GM12878 (cell line): ENCODE results near the gene PDZRN3. TPM values are rescaled to one million over a fixed set of nuclear protein-coding genes. Genes with fewer than 3 reads are reported as not detected.

Experiments
- ATAC-seq: fragments of 200-7000 bp; cut with Tn5 transposase; 3 replicates; pipeline ENCODE4 v1.9.1; 2020; ENCODE audit warnings: mild to moderate bottlenecking, moderate library complexity
- BruUV-seq: library from RNA; stranded (reverse); fragments of 400-500 nt; replicated peaks from 2 replicates; lab custom pipeline; 2021; lab: Mats Ljungman, UMichigan
- CTCF ChIA-PET: fragments of 300-600 bp; sonication (Branson Sonifier 250); formaldehyde crosslinking; extraction: SDS; loops from one replicate; lab custom pipeline; 2021; ENCODE audit warnings: inconsistent platforms; lab: Yijun Ruan, JAX
- POLR2A ChIA-PET: fragments of 350-600 bp; formaldehyde crosslinking; extraction: SDS; loops from one replicate; lab custom pipeline; 2021; ENCODE audit warnings: inconsistent platforms; lab: Charles Lee
- RAD21 ChIA-PET: fragments of 300-600 bp; sonication (Branson Sonifier 250); formaldehyde crosslinking; loops from one replicate; lab custom pipeline; 2023; ENCODE audit warnings: antibody characterized with exemption; ENCODE audit not compliant: unreplicated experiment; lab: Charles Lee
- SMC1A ChIA-PET: fragments of 300-600 bp; sonication (Branson Sonifier 250); formaldehyde crosslinking; loops from one replicate; lab custom pipeline; 2023; ENCODE audit not compliant: unreplicated experiment, uncharacterized antibody; lab: Charles Lee
- DNase-seq: peaks from one replicate; pipeline ENCODE4 v3.0.0-alpha.2; 2011; ENCODE audit warnings: low read depth, low spot score
- FAIRE-seq: peaks from 3 replicates; lab custom pipeline; 2011; peaks lifted over from hg19 to GRCh38; lab: Jason Lieb, UNC
- H2AFZ ChIP-seq: 2 replicates; pipeline ENCODE4 v1.6.0; 2011; ENCODE audit warnings: low read depth, low read length, control low read depth; ENCODE audit not compliant: control insufficient read depth
- H3K27ac ChIP-seq: 2 replicates; pipeline ENCODE4 v1.5.1; 2011; ENCODE audit warnings: control low read depth; ENCODE audit not compliant: control insufficient read depth, insufficient read depth
- H3K27me3 ChIP-seq, 2 experiments: replicated peaks in 1 of 2; 2 replicates each; pipeline versions ENCODE4 v1.6.0 to v1.6.1; 2011; ENCODE audit warnings: low read length in 1 of 2; ENCODE audit not compliant: control insufficient read depth in 2 of 2, insufficient read depth in 2 of 2
- H3K36me3 ChIP-seq, 2 experiments: 2 replicates each; pipeline ENCODE4 v1.5.1; 2011; ENCODE audit warnings: low read length in 1 of 2; ENCODE audit not compliant: control insufficient read depth in 2 of 2, insufficient read depth in 2 of 2
- H3K4me1 ChIP-seq: 2 replicates; pipeline ENCODE4 v1.6.1; 2011; ENCODE audit warnings: mild to moderate bottlenecking, low read length, moderate library complexity, mixed read lengths; ENCODE audit not compliant: control insufficient read depth, insufficient read depth
- H3K4me2 ChIP-seq: 2 replicates; pipeline ENCODE4 v1.6.0; 2011; ENCODE audit warnings: control low read depth; ENCODE audit not compliant: control insufficient read depth, insufficient read depth
- H3K4me3 ChIP-seq: fragments of 200-600 bp; sonication (generic); 2 replicates; pipeline ENCODE4 v1.5.1; 2016
- H3K79me2 ChIP-seq: 2 replicates; pipeline ENCODE4 v1.6.0; 2011; ENCODE audit warnings: low read length; ENCODE audit not compliant: control insufficient read depth, insufficient read depth
- H3K9ac ChIP-seq: 2 replicates; pipeline ENCODE4 v1.8.0; 2011; ENCODE audit warnings: low read length, control low read depth, mixed read lengths; ENCODE audit not compliant: control insufficient read depth, insufficient read depth
- H3K9me3 ChIP-seq: replicated peaks from 3 replicates; pipeline ENCODE4 v1.5.1; 2011; ENCODE audit warnings: mild to moderate bottlenecking, low read length; ENCODE audit not compliant: control insufficient read depth, insufficient read depth
- H4K20me1 ChIP-seq: 2 replicates; pipeline ENCODE4 v1.6.0; 2011; ENCODE audit not compliant: control insufficient read depth, insufficient read depth
- BRCA1 ChIP-seq: IDR thresholded peaks from 2 replicates; pipeline ENCODE4 v1.6.1; 2011; ENCODE audit warnings: low read depth, low read length, improper control_type of control experiment
- CHD4 ChIP-seq: fragments of 200-600 bp; sonication (generic); IDR thresholded peaks from 2 replicates; pipeline ENCODE4 v1.6.1; 2016; ENCODE audit warnings: mild to moderate bottlenecking
- CUX1 ChIP-seq: IDR thresholded peaks from 2 replicates; pipeline ENCODE4 v1.6.1; 2012; ENCODE audit warnings: improper control_type of control experiment, low read depth, low read length; ENCODE audit not compliant: insufficient replicate concordance
- ELK1 ChIP-seq: IDR thresholded peaks from 2 replicates; pipeline ENCODE4 v1.6.1; 2012; ENCODE audit warnings: low read depth, low read length, improper control_type of control experiment
- IRF4 ChIP-seq: IDR thresholded peaks from 2 replicates; pipeline ENCODE4 v1.6.1; 2011; ENCODE audit warnings: low read depth, low read length
- NFYA ChIP-seq: IDR thresholded peaks from 2 replicates; pipeline ENCODE4 v1.6.1; 2011; ENCODE audit warnings: low read depth, mild to moderate bottlenecking, low read length, improper control_type of control experiment, borderline replicate concordance
- NRF1 ChIP-seq: conservative IDR thresholded peaks from 2 replicates; pipeline ENCODE4 v1.6.1; 2011; ENCODE audit warnings: mild to moderate bottlenecking, low read depth, low read length, improper control_type of control experiment
- POLR2A ChIP-seq: IDR thresholded peaks from 2 replicates; pipeline ENCODE4 v1.6.1; 2011; ENCODE audit warnings: low read depth, mild to moderate bottlenecking, low read length
- SIX5 ChIP-seq: IDR thresholded peaks from 2 replicates; pipeline ENCODE4 v1.6.1; 2011; ENCODE audit warnings: mild to moderate bottlenecking, low read depth, low read length, moderate library complexity; ENCODE audit not compliant: severe bottlenecking
- ZNF384 ChIP-seq: IDR thresholded peaks from 2 replicates; pipeline ENCODE4 v1.6.1; 2012; ENCODE audit warnings: low read depth, mild to moderate bottlenecking, low read length, improper control_type of control experiment, borderline replicate concordance
- ZNF592 ChIP-seq: fragments of 450-650 bp; IDR thresholded peaks from 2 replicates; pipeline ENCODE4 v1.6.1; 2017; ENCODE audit warnings: mild to moderate bottlenecking, moderate library complexity
- WGBS: methylation state at CpG from one replicate; pipeline ENCODE4 v1.1.6; 2016; ENCODE audit warnings: low lambda C conversion rate; ENCODE audit not compliant: insufficient replicate concordance, insufficient coverage; ENCODE audit errors: missing lambda C conversion rate; 5-methylcytosine and 5-hydroxymethylcytosine counted together
- in situ Hi-C: fragments of 300-500 bp; cut with MboI; formaldehyde crosslinking; loops from 9 replicates; pipeline ENCODE4 v1.14.3; 2018; ENCODE audit warnings: mixed read lengths
- intact Hi-C: fragments of 100-400 bp; cut with micrococcal nuclease; formaldehyde crosslinking; loops from one replicate; pipeline ENCODE4 v1.14.2; 2022; ENCODE audit not compliant: unreplicated experiment
- polyA plus RNA-seq, 11 experiments: library from polyadenylated mRNA; depleted of rRNA in 4 of 11; unstranded in 6 of 11; stranded (reverse) in 5 of 11; fragments of >200 nt; fragmentation: Nextera tagmentation in 4 of 11; fragmentation: Illumina TruSeq in 1 of 11; extraction: Ambion mirVana in 4 of 11; extraction: Trizol in 1 of 11; gene quantifications; 1 replicate in 1 of 11; 2 replicates in 10 of 11; pipeline versions ENCODE4 v1.2.1 to v1.2.3, GENCODE V29; 2011 to 2016; ENCODE audit warnings: inconsistent platforms in 2 of 11, missing spikeins in 2 of 11, low read depth in 1 of 11
- total RNA-seq, 4 experiments: library from RNA; depleted of rRNA in 3 of 4; stranded (reverse); fragments of >200 nt in 3 of 4; fragmentation: Illumina TruSeq in 1 of 4; extraction: Trizol in 1 of 4; gene quantifications; 2 replicates each; pipeline versions ENCODE4 v1.2.1 to v1.2.3, GENCODE V29; 2013 to 2021

Gene PDZRN3
- total and polyA plus RNA-seq, 10 of the 15 experiments (the other 5 are each of a cell fraction or from before 2014, with no cell fraction given) = 0.07 to 0.37 (median 0.12) TPM; not detected in 6

GRCh38 chr3:73513260-73513659 is 111.5 kb downstream of the PDZRN3 start (continued):
- no peak for TF ChIP-seq CUX1
- TF ChIP-seq CHD4 = no peak
- TF ChIP-seq NFYA = no peak

- Histone ChIP-seq H3K4me1 (no peaks in the 10 kb centered on the region), H4K20me1 (no peaks in the 10 kb centered on the region), H3K4me3 (no peak overlapping the region), H3K27ac (no peak overlapping the region), H2AFZ (no peak overlapping the region), H3K9ac (no peak overlapping the region), H3K36me3 (no peaks in the 10 kb centered on the region), H3K27me3 (no peaks in the 10 kb centered on the region), H3K4me2 (no peak overlapping the region), H3K79me2 (no peaks in the 10 kb centered on the region), H3K9me3 (no peaks in the 10 kb centered on the region)
- intact Hi-C loops = no loop called here
- no TSS peak for BruUV-seq
- in situ Hi-C loops = no loop called here
- 55% methylated on average over 21 of the region's 21 CpGs for WGBS
- SMC1A ChIA-PET = no interaction called here
- FAIRE-seq = no peak
- no peak for DNase-seq
- CTCF ChIA-PET = interaction anchor here (0.7 to 1.5 kb wide), 3 partner anchors 9 to 186 kb away, joined by 3 read pairs; no protein-coding TSS in a partner anchor
- ATAC-seq = no peak
- RAD21 ChIA-PET = interaction anchor here (0.8 to 1.0 kb wide), 2 partner anchors 337 to 1660 kb away, joined by 3 read pairs; no protein-coding TSS in a partner anchor
- POLR2A ChIA-PET = no interaction called here
- TF ChIP-seq POLR2A (no peak), NRF1 (no peak), IRF4 (no peak), ZNF592 (no peak), SIX5 (no peak), ZNF384 (no peak), ELK1 (no peak), BRCA1 (no peak)
These were observed 112.9 kb downstream of the PDZRN3 start for GRCh38 chr3:73511571-73512525.
